Liver (tissue), 9 donors: Measurements from ENCODE around the gene ETF1. TPM values are rescaled to one million over a fixed set of nuclear protein-coding genes. Genes with fewer than 3 reads are reported as not detected.

Source experiments
- DNase-seq: peaks from one replicate; pipeline ENCODE4 v3.0.0-alpha.2; 2017; ENCODE audit warnings: low spot score
- H3K27ac ChIP-seq, 2 donors: one replicate each; pipeline ENCODE4 v1.7.0; 2013; ENCODE audit warnings: inconsistent platforms in 2 of 2, low read length in 2 of 2, control low read depth in 1 of 2, low read depth in 1 of 2, mild to moderate bottlenecking in 1 of 2
- H3K27me3 ChIP-seq, 4 donors: one replicate each; pipeline versions ENCODE4 v1.6.1 to v1.7.0; 2013; ENCODE audit warnings: low read length in 3 of 4, inconsistent platforms in 1 of 4, mild to moderate bottlenecking in 1 of 4, moderate library complexity in 1 of 4; ENCODE audit not compliant: control insufficient read depth in 4 of 4, insufficient read depth in 4 of 4
- H3K36me3 ChIP-seq, 4 donors: one replicate each; pipeline versions ENCODE4 v1.6.1 to v1.7.0; 2013; ENCODE audit warnings: low read length in 3 of 4, mild to moderate bottlenecking in 3 of 4, low read depth in 1 of 4, moderate library complexity in 1 of 4; ENCODE audit not compliant: control insufficient read depth in 4 of 4, insufficient read depth in 3 of 4
- H3K4me1 ChIP-seq, 4 donors: one replicate each; pipeline versions ENCODE4 v1.6.1 to v1.7.0; 2013; ENCODE audit warnings: low read length in 3 of 4, mild to moderate bottlenecking in 3 of 4, moderate library complexity in 1 of 4; ENCODE audit not compliant: control insufficient read depth in 4 of 4, insufficient read depth in 4 of 4
- H3K4me3 ChIP-seq, 3 donors: one replicate each; pipeline versions ENCODE4 v1.6.1 to v1.7.0; 2013; ENCODE audit warnings: low read length in 3 of 3, control low read depth in 1 of 3, low read depth in 1 of 3, mild to moderate bottlenecking in 1 of 3
- H3K9ac ChIP-seq, 2 donors: one replicate each; pipeline ENCODE4 v1.7.0; 2013; ENCODE audit warnings: low read length in 2 of 2, mild to moderate bottlenecking in 2 of 2, moderate library complexity in 2 of 2, control low read depth in 1 of 2, low read depth in 1 of 2
- H3K9me3 ChIP-seq, 4 donors: one replicate each; pipeline versions ENCODE4 v1.6.1 to v1.7.0; 2013; ENCODE audit warnings: low read length in 3 of 4; ENCODE audit not compliant: control insufficient read depth in 4 of 4
- ATF3 ChIP-seq: IDR thresholded peaks from 2 replicates; pipeline ENCODE4 v1.6.1; 2016; ENCODE audit warnings: antibody characterized with exemption
- CTCF ChIP-seq: fragments of 150-350 bp; IDR thresholded peaks from 2 replicates; pipeline ENCODE4 v1.5.1; 2017; ENCODE audit warnings: improper control_type of control experiment, low read depth, low read length; ENCODE audit not compliant: missing input control
- EGR1 ChIP-seq, 2 donors: IDR thresholded peaks; 2 replicates each; pipeline ENCODE4 v1.6.1; 2016 to 2018; ENCODE audit warnings: antibody characterized with exemption in 2 of 2, low read depth in 2 of 2
- FOXA1 ChIP-seq: IDR thresholded peaks from 2 replicates; pipeline ENCODE4 v1.6.1; 2016; ENCODE audit warnings: antibody characterized with exemption
- FOXA2 ChIP-seq: IDR thresholded peaks from 2 replicates; pipeline ENCODE4 v1.6.1; 2016; ENCODE audit warnings: antibody characterized with exemption
- HNF4A ChIP-seq, 2 donors: conservative IDR thresholded peaks; 2 replicates each; pipeline ENCODE4 v1.6.1; 2016; ENCODE audit warnings: antibody characterized with exemption in 2 of 2, mild to moderate bottlenecking in 2 of 2
- HNF4G ChIP-seq: IDR thresholded peaks from 2 replicates; pipeline ENCODE4 v1.6.1; 2016; ENCODE audit warnings: antibody characterized with exemption
- JUND ChIP-seq, 2 donors: IDR thresholded peaks; 2 replicates each; pipeline ENCODE4 v1.6.1; 2016; ENCODE audit warnings: antibody characterized with exemption in 2 of 2
- MAX ChIP-seq: IDR thresholded peaks from 2 replicates; pipeline ENCODE4 v1.6.1; 2016; ENCODE audit warnings: antibody characterized with exemption
- NR2F2 ChIP-seq: IDR thresholded peaks from 2 replicates; pipeline ENCODE4 v1.6.1; 2016; ENCODE audit warnings: antibody characterized with exemption
- RAD21 ChIP-seq, 2 donors: IDR thresholded peaks; 2 replicates each; pipeline ENCODE4 v1.6.1; 2016; ENCODE audit warnings: antibody characterized with exemption in 2 of 2, mild to moderate bottlenecking in 2 of 2
- REST ChIP-seq: IDR thresholded peaks from 2 replicates; pipeline ENCODE4 v1.6.1; 2016; ENCODE audit warnings: antibody characterized with exemption, mild to moderate bottlenecking
- RXRA ChIP-seq, 2 donors: IDR thresholded peaks; 2 replicates each; pipeline ENCODE4 v1.6.1; 2017 to 2018; ENCODE audit warnings: antibody characterized with exemption in 2 of 2, mild to moderate bottlenecking in 1 of 2
- TAF1 ChIP-seq: conservative IDR thresholded peaks from 2 replicates; pipeline ENCODE4 v1.6.1; 2016; ENCODE audit warnings: antibody characterized with exemption, mild to moderate bottlenecking
- YY1 ChIP-seq: IDR thresholded peaks from 2 replicates; pipeline ENCODE4 v1.6.1; 2016; ENCODE audit warnings: antibody characterized with exemption, mild to moderate bottlenecking
- ZBTB33 ChIP-seq: IDR thresholded peaks from 2 replicates; pipeline ENCODE4 v1.6.1; 2016; ENCODE audit warnings: antibody characterized with exemption
- polyA plus RNA-seq, 2 donors: library from polyadenylated mRNA; stranded (reverse) in 1 of 2; unstranded in 1 of 2; fragments of 200-250 nt in 1 of 2; fragments of >200 nt in 1 of 2; fragmentation: Nextera tagmentation in 1 of 2; extraction: Ambion mirVana in 1 of 2; gene quantifications; one replicate each; pipeline versions ENCODE4 v1.2.1 to v1.2.3, GENCODE V29; 2013 to 2015
- total RNA-seq, 2 donors: library from RNA; depleted of rRNA; stranded (reverse); fragments of >200 nt; gene quantifications; one replicate each; pipeline ENCODE4 v1.2.3, GENCODE V29; 2014
- donor health status: healthy.
- donor health status: healthy.
- donor health status: healthy.
- donor health status: healthy.
- donor health status: healthy.

ETF1 gene
- total and polyA plus RNA-seq, 4 donors: 21.7 to 39.7 (median 31.1) TPM

- DNase-seq: no peak
- no peaks in the 10 kb centered on the region for H3K27me3 ChIP-seq
- no peaks in the 10 kb centered on the region for H3K9me3 ChIP-seq
- peaks cover 0 to 7% (median under 1%) of the 10 kb centered on the region in 4 donors for H3K36me3 ChIP-seq
- TF ChIP-seq NR2F2: no peak
- TF ChIP-seq YY1: no peak
- TF ChIP-seq RAD21 (IDR thresholded peaks at IDR 0.05): no peak
- TF ChIP-seq REST: no peak
- no peak for TF ChIP-seq HNF4G
- TF ChIP-seq MAX: no peak
- TF ChIP-seq RXRA (IDR thresholded peaks at IDR 0.05): no peak
- no peak for TF ChIP-seq ZBTB33
- TF ChIP-seq JUND (IDR thresholded peaks at IDR 0.05): no peak
- TF ChIP-seq HNF4A (conservative IDR thresholded peaks at IDR 0.05): no peak
- TF ChIP-seq EGR1 (IDR thresholded peaks at IDR 0.05; ENCODE audit: low read depth in 2 of 2): no peak
- no peak for TF ChIP-seq TAF1
- no peak for TF ChIP-seq FOXA2
- no peak for TF ChIP-seq CTCF
- TF ChIP-seq FOXA1: no peak
- no peak for TF ChIP-seq ATF3
- H3K9ac ChIP-seq: no peak overlapping the region
- H3K27ac ChIP-seq: no peak overlapping the region
- peaks cover 1 to 52% (median 22%) of the 10 kb centered on the region in 4 donors for H3K4me1 ChIP-seq
- H3K4me3 ChIP-seq: no peak overlapping the region
Measured at GRCh38 chr5:138539791-138540190, 3.2 kb downstream of the ETF1 start.
